Measurements from ENCODE around the gene PEX19.
"Not testable (repeated sequence)": the region's sequence is repeated elsewhere in the genome, so short reads cannot be mapped to it uniquely, and the experiment has no call there.

PEX19 gene, protein sequence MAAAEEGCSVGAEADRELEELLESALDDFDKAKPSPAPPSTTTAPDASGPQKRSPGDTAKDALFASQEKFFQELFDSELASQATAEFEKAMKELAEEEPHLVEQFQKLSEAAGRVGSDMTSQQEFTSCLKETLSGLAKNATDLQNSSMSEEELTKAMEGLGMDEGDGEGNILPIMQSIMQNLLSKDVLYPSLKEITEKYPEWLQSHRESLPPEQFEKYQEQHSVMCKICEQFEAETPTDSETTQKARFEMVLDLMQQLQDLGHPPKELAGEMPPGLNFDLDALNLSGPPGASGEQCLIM

GRCh38 chr1:160284782-160285344 lies at the start of gene PEX19:
Gene PEX19 (minus strand): TSS chr1:160285133. CDS start chr1:160285124, 9 bp downstream.
- DNase-seq (ENCODE audit: extremely low spot score, insufficient read length, low read depth) (peak; percentile 95), FAIRE-seq (peak; percentile 97)

- DNase-seq (ENCODE audit: extremely low spot score, insufficient read length, low read depth) (no peak), FAIRE-seq (no peak)
Measured at GRCh38 chr1:160332516-160332915, 47.6 kb upstream of the PEX19 start.

DNA sequence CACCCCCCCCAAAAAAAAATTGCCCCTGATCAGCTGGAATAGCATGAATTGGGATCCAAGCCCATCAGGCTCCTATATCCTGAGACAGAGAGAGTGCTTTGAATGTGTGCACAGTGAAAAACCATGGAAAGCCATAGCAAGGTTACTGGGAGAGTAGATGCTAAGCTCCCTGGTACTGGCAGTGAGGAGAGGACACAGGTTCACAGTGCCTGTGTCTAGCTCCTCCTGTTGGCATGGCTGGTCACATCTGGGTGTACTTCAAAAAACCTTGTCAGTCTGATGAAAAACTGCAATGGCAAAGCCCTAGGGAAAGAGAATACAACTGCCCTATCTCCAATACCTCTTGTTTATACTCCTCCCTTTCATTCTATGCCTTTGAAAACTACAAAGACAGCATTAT lies 45.2 kb upstream of the PEX19 start:
- FAIRE-seq, result no peak
- DNase-seq (ENCODE audit: extremely low spot score, insufficient read length, low read depth), result no peak

- DNase-seq (ENCODE audit: extremely low spot score, insufficient read length, low read depth) (no peak), FAIRE-seq (no peak)
Measured at GRCh38 chr1:160328184-160328583, 43.3 kb upstream of the PEX19 start.

DNA sequence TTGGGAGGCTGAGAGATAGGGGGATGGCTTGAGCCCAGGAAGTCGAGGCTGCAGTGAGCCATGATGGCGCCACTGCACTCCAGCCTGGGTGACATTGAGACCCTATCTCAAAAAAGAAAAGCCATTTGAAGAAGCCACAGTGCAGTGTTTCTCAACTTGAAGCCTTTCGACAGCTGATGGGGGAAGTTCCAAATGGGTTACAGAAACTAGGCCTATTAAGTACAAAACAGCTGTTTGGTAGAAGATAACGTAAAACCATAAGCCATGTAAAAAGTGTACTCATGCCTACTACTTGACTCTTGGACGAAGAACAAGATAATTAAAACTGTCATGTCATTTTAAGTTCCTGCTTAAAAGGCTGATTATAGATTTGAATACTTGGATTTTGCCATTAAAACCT lies 41.5 kb upstream of the PEX19 start:
- no peak for DNase-seq (ENCODE audit: extremely low spot score, insufficient read length, low read depth)
- FAIRE-seq, result no peak

DNA sequence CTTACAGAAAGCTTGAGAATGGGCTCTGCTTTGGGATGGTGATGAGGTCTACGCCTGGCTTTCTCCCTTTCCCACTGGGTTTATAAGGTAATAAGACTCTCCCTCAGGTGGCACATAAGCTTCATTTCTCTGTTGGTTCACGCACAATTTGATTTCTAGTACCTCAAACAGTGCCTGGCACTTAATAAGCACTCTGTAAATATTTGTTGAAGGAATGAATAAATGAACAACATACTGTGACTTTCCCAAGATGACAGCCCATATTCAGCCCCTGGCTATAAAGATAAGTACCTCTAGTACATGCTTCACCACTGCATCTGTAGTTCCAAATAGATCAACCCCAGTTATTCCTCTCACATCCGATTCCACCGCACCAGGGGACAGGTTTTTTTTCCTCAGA lies 40.3 kb upstream of the PEX19 start:
- DNase-seq (ENCODE audit: extremely low spot score, insufficient read length, low read depth) (no peak), FAIRE-seq (no peak)

- no peak for DNase-seq (ENCODE audit: extremely low spot score, insufficient read length, low read depth)
- no peak for FAIRE-seq
Measured at GRCh38 chr1:160322831-160323230, 37.9 kb upstream of the PEX19 start.

GRCh38 chr1:160315359-160315758 lies 30.4 kb upstream of the PEX19 start:
- no peak for FAIRE-seq
- no peak for DNase-seq (ENCODE audit: extremely low spot score, insufficient read length, low read depth)

GRCh38 chr1:160309571-160309970 lies 24.6 kb upstream of the PEX19 start:
- DNase-seq (ENCODE audit: extremely low spot score, insufficient read length, low read depth) (no peak), FAIRE-seq (no peak)

- DNase-seq (ENCODE audit: extremely low spot score, insufficient read length, low read depth), result no peak
- no peak for FAIRE-seq
Measured at GRCh38 chr1:160309185-160309557, 24.2 kb upstream of the PEX19 start.

- no peak for FAIRE-seq
- DNase-seq (ENCODE audit: extremely low spot score, insufficient read length, low read depth), result no peak
Measured at GRCh38 chr1:160308451-160309184, 23.7 kb upstream of the PEX19 start.

DNA sequence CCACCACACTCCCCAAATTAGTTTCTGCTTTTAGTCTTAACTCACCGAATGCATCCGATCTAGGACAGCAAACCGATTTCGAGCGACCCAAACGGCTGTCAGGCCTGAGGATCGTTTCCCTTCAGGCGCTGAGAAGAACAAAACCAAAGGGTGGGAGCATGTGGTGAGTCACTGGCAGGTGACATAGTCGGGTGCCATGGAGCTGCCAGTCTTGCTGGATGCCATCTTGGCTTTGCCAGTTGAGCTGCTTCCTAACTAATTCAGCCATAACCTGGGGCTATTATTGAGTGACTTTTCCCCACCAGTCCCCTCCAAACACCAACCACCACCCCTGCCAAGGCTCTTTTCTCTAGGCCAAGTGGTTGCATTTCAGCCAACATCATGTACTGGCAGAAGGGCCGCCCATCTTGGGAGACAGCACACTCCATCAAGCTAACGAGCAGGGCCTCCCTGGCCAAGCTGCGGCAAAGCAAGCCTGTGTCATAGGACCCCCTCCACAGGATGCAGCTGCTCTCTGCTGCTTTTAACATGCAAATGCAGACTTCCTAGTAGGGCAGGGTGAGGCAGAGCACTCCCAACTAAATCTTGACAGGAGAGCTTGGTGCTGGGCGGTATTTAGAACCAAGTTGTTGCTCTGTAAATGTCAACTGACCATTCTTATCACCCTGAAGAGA lies 22.3 kb upstream of the PEX19 start:
- no peak for FAIRE-seq
- DNase-seq (ENCODE audit: extremely low spot score, insufficient read length, low read depth), result no peak

DNA sequence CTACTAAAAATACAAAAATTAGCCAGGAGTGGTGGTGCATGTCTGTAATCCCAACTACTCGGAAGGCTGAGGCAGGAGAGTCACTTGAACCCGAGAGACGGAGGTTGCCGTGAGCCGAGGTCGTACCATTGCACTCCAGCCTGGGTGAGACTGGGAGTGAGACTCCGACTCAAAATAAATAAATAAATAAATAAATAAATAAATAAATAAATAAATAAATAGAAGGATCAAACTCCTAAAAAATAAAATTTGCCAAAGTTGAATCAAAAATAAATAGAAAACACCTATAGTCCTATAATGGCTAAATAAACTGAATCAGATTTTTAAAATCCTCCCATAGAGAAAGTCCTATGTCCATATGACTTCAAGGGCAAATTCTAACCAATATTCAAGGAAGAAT lies 15.2 kb upstream of the PEX19 start:
- DNase-seq (ENCODE audit: extremely low spot score, insufficient read length, low read depth), result no peak
- no peak for FAIRE-seq

DNA sequence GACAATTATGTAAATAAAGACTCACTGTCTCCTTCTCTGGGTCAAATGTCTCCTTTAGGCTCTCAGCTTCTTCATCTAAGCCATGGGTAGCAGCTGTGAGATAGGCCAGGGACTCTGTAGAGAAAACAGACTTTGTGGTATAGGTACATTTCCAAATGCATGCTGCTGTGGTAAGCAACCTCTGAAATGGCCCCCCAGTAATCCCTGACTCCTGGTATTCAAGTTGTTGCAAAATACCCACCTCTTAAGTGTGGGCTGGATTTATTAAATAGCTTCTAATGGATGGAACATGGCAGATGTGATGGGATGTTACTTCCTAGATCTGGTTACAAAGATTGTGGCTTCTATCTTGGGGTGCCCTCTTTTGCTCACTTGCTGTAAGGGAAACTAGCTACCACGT lies 11.1 kb upstream of the PEX19 start:
- FAIRE-seq (no peak), DNase-seq (ENCODE audit: extremely low spot score, insufficient read length, low read depth) (no peak)

DNA sequence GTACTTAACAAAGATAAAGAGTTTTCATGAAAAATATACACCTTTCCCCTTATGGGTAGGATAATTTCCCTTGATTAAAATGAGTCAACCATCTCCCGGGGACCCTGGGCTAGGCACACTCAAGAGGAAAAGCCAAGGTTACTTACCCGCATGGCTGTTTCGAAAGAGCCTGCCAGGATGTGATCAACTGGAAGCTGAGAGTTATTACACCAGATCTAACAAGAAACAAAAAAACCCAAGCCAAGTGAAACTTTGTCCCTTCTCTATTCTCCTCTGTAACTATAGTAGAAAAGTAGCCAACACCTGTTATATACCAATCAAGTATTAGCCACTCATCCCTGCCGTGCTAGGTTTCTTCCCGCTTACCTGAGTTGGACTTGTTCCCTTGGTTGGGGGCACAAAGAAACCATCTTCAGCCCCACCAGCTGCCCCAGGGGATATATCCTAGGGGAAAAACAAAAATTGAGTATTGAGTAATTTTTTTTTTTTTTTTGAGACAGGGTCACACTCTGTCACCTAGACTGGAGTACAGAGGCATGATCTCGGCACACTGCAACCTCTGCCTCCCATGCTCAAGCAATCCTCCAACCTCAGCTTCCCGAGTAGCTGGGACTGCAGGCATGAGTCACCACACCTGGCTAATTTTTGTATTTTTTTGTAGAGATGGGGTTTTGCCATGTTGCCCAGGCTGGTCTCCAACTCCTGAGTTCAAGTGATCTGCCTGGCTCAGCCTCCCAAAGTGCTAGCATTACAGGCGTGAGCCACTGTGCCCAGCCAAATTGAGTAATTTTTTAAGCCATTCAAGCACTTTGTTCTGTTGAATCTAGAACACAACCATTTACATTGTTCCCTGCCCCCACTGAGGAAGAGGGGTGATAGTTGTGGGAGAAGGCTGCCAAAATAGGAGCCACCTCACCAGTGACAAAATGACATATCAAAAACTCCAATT lies 8.4 kb upstream of the PEX19 start:
- FAIRE-seq (no peak), DNase-seq (ENCODE audit: extremely low spot score, insufficient read length, low read depth) (no peak)

DNA sequence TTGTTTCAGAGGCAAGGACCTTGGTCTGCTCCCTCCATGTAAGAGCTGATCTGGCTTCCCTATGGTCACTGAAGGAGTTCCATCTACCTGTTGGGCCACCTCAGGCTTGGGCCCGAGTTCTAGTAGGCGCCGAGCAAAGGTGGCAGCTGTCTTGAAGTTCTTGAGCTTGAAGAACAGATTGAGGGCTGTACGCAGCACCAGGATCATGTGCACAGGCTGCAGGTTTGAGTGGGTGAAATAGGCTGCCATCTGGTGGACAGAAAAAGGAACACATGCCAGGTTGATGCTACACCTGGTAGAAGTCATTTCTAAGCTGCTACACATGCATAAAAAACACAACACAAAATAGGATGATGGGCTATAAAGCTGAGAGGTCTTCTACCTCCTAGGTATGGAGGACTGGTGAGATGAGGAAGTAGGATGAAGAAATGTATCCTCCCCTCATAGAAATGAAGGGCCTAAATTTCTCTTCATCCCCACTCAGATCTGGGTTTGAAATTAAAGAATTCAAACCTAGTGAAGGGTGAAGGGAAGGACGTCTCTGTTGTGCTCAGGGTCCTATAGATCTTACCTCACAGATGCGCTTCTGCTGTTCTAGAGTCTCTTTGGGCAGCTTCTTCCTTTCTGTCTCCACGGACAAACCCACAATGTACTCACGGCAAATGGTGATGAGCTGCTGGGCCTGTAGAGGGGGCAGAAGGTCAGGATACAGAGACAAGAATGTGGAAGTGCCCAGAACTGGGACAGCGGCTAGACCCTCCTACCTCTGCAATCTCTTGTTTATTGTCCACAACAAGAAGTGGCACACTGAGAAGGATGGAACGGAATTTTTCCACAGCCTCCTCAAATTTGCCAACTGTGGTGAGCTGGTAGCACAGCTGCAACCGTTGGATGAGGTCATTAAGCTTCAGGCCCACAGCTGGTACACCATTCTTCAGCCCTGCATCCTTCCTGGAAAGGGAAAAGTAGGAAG lies 6.6 kb upstream of the PEX19 start:
- DNase-seq (ENCODE audit: extremely low spot score, insufficient read length, low read depth) (peak; percentile 32), FAIRE-seq (peak; percentile 90)

DNA sequence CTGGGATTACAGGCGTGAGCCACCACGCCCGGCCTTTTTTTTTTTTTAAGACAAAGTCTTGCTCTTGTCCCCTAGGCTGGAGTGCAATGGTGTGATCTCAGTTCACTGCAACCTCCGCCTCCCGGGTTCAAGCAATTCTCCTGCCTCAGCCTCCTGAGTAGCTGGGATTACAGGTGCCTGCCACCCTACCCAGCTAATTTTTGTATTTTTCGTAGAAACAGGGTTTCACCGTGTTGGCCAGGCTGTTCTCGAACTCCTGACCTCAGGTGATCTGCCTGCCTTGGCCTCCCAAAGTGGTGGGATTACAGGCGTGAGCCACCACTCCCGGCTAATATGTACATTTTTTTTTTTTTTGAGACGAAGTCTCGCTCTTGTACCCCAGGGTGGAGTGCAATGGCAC lies 2.8 kb upstream of the PEX19 start:
- DNase-seq (ENCODE audit: extremely low spot score, insufficient read length, low read depth); FAIRE-seq: not testable (repeated sequence)

GRCh38 chr1:160285506-160285905 lies 573 bp upstream of the PEX19 start:
- no peak for FAIRE-seq
- DNase-seq (ENCODE audit: extremely low spot score, insufficient read length, low read depth), result no peak
